Trophoblast cell (in vitro differentiated cells and primary cell): ENCODE measurements around the gene IL10RB.

ENCODE experiments used
- DNase-seq, 2 donors: peaks; one replicate each; pipeline ENCODE4 v3.0.0-alpha.2; 2016
- H2AFZ ChIP-seq: 2 replicates; pipeline ENCODE4 v1.6.1; 2013; ENCODE audit warnings: low read length, moderate library complexity, mild to moderate bottlenecking; ENCODE audit not compliant: insufficient read depth, poor library complexity
- H2AK5ac ChIP-seq: 2 replicates; pipeline ENCODE4 v1.6.1; 2013; ENCODE audit warnings: mild to moderate bottlenecking, low read length
- H2BK120ac ChIP-seq: 2 replicates; pipeline ENCODE4 v1.6.1; 2013; ENCODE audit warnings: low read length, mild to moderate bottlenecking, moderate library complexity; ENCODE audit not compliant: insufficient read depth, poor library complexity
- H2BK12ac ChIP-seq: 2 replicates; pipeline ENCODE4 v1.6.1; 2013; ENCODE audit warnings: mild to moderate bottlenecking, low read length, moderate library complexity
- H2BK5ac ChIP-seq: 2 replicates; pipeline ENCODE4 v1.6.1; 2013; ENCODE audit warnings: low read length, low read depth, moderate library complexity, mild to moderate bottlenecking; ENCODE audit not compliant: poor library complexity
- H3K14ac ChIP-seq: 2 replicates; pipeline ENCODE4 v1.6.1; 2013; ENCODE audit warnings: mild to moderate bottlenecking, low read length
- H3K18ac ChIP-seq: 2 replicates; pipeline ENCODE4 v1.6.1; 2013; ENCODE audit warnings: mild to moderate bottlenecking, low read length
- H3K23ac ChIP-seq: 2 replicates; pipeline ENCODE4 v1.6.1; 2013; ENCODE audit warnings: low read length
- H3K27ac ChIP-seq: 2 replicates; pipeline ENCODE4 v1.5.1; 2013; ENCODE audit warnings: low read depth, mild to moderate bottlenecking, inconsistent platforms, low read length, moderate library complexity
- H3K27me3 ChIP-seq: 2 replicates; pipeline ENCODE4 v1.6.1; 2013; ENCODE audit warnings: inconsistent platforms, mild to moderate bottlenecking, low read length, moderate library complexity; ENCODE audit not compliant: insufficient read depth
- H3K36me3 ChIP-seq, 2 experiments: 1 replicate in 1 of 2; 2 replicates in 1 of 2; pipeline ENCODE4 v1.6.1; 2013; ENCODE audit warnings: low read length in 2 of 2, mild to moderate bottlenecking in 2 of 2, moderate library complexity in 1 of 2; ENCODE audit not compliant: insufficient read depth in 2 of 2, control insufficient read depth in 1 of 2
- H3K4ac ChIP-seq: 2 replicates; pipeline ENCODE4 v1.6.1; 2013; ENCODE audit warnings: low read depth, mild to moderate bottlenecking, low read length, moderate library complexity
- H3K4me1 ChIP-seq, 2 experiments: 1 replicate in 1 of 2; 2 replicates in 1 of 2; pipeline ENCODE4 v1.6.1; 2013; ENCODE audit warnings: low read length in 2 of 2, mild to moderate bottlenecking in 2 of 2, moderate library complexity in 1 of 2; ENCODE audit not compliant: insufficient read depth in 2 of 2, control insufficient read depth in 1 of 2
- H3K4me2 ChIP-seq: 2 replicates; pipeline ENCODE4 v1.6.1; 2013; ENCODE audit warnings: inconsistent platforms, mild to moderate bottlenecking, low read length, moderate library complexity
- H3K4me3 ChIP-seq: 2 replicates; pipeline ENCODE4 v1.5.1; 2013; ENCODE audit warnings: mild to moderate bottlenecking, low read depth, low read length, inconsistent platforms
- H3K79me1 ChIP-seq: one replicate; pipeline ENCODE4 v1.6.1; 2013; ENCODE audit warnings: low read length
- H3K79me2 ChIP-seq: 2 replicates; pipeline ENCODE4 v1.6.1; 2013; ENCODE audit warnings: low read length, mild to moderate bottlenecking; ENCODE audit not compliant: control insufficient read depth, insufficient read depth, poor library complexity
- H3K9ac ChIP-seq: 2 replicates; pipeline ENCODE4 v1.6.1; 2013; ENCODE audit warnings: mild to moderate bottlenecking, low read length
- H3K9me3 ChIP-seq: 2 replicates; pipeline ENCODE4 v1.6.1; 2013; ENCODE audit warnings: low read depth, mild to moderate bottlenecking, control low read depth, inconsistent platforms, low read length; ENCODE audit not compliant: insufficient read depth
- H4K12ac ChIP-seq: 2 replicates; pipeline ENCODE4 v1.6.1; 2013; ENCODE audit warnings: low read depth, mild to moderate bottlenecking, low read length, moderate library complexity
- H4K8ac ChIP-seq: 2 replicates; pipeline ENCODE4 v1.6.1; 2013; ENCODE audit warnings: low read depth, mild to moderate bottlenecking, low read length, moderate library complexity
- H4K91ac ChIP-seq: one replicate; pipeline ENCODE4 v1.6.1; 2013; ENCODE audit warnings: low read depth, mild to moderate bottlenecking, low read length, moderate library complexity
- WGBS: extraction: QIAGEN DNeasy Blood & Tissue Kit; methylation state at CpG from one replicate; pipeline ENCODE4 v1.1.7; 2013; ENCODE audit warnings: missing lambda C conversion rate; ENCODE audit not compliant: insufficient read length, insufficient coverage; ENCODE audit errors: extremely low coverage; 5-methylcytosine and 5-hydroxymethylcytosine counted together

IL10RB gene

GRCh38 chr21:33236013-33236686 lies 30.0 kb upstream of the IL10RB start:
- no peaks in the 10 kb centered on the region for H3K79me1 ChIP-seq
- no peak overlapping the region for H3K27ac ChIP-seq
- H4K12ac ChIP-seq = no peak overlapping the region
- no peak for DNase-seq
- no peaks in the 10 kb centered on the region for H3K79me2 ChIP-seq
- H4K91ac ChIP-seq = no peak overlapping the region
- no peak overlapping the region for H2BK120ac ChIP-seq
- no peak overlapping the region for H3K4ac ChIP-seq
- WGBS = no CpG with 5 or more reads among the region's 6 CpGs
- no peak overlapping the region for H3K23ac ChIP-seq
- no peak overlapping the region for H2AFZ ChIP-seq
- H3K9me3 ChIP-seq = no peaks in the 10 kb centered on the region
- no peak overlapping the region for H3K4me2 ChIP-seq
- H2BK12ac ChIP-seq = no peak overlapping the region
- no peak overlapping the region for H3K4me3 ChIP-seq
- H3K4me1 ChIP-seq = peaks cover 8 to 9% of the 10 kb centered on the region in 2 experiments
- H3K14ac ChIP-seq = no peak overlapping the region
- no peak overlapping the region for H2BK5ac ChIP-seq
- H3K9ac ChIP-seq = no peak overlapping the region
- H3K18ac ChIP-seq = no peak overlapping the region
- H2AK5ac ChIP-seq = no peak overlapping the region
- no peaks in the 10 kb centered on the region for H3K27me3 ChIP-seq
- H3K36me3 ChIP-seq = peaks cover 0 to 4% of the 10 kb centered on the region in 2 experiments
- H4K8ac ChIP-seq = no peak overlapping the region

- Histone ChIP-seq H3K23ac (no peak overlapping the region), H3K36me3 (peaks cover 0 to 4% of the 10 kb centered on the region in 2 experiments), H3K4me1 (peaks cover 8 to 9% of the 10 kb centered on the region in 2 experiments), H3K9ac (no peak overlapping the region), H4K91ac (no peak overlapping the region), H4K8ac (no peak overlapping the region), H4K12ac (no peak overlapping the region), H2AFZ (no peak overlapping the region), H3K4me2 (no peak overlapping the region), H3K14ac (no peak overlapping the region), H3K79me2 (no peaks in the 10 kb centered on the region), H3K27me3 (no peaks in the 10 kb centered on the region), H3K4ac (no peak overlapping the region), H2AK5ac (no peak overlapping the region), H3K9me3 (no peaks in the 10 kb centered on the region), H2BK12ac (no peak overlapping the region), H2BK120ac (no peak overlapping the region), H3K18ac (no peak overlapping the region), H3K4me3 (no peak overlapping the region), H2BK5ac (no peak overlapping the region), H3K79me1 (no peaks in the 10 kb centered on the region), H3K27ac (no peak overlapping the region)
- WGBS = no CpG with 5 or more reads among the region's 2 CpGs
- no peak for DNase-seq
These were observed 29.4 kb upstream of the IL10RB start for GRCh38 chr21:33236766-33237165.

GRCh38 chr21:33237486-33237885 lies 28.7 kb upstream of the IL10RB start:
- H3K79me1 ChIP-seq = no peaks in the 10 kb centered on the region
- no peak overlapping the region for H2BK5ac ChIP-seq
- no peak overlapping the region for H3K4me2 ChIP-seq
- H3K9ac ChIP-seq = no peak overlapping the region
- no peak overlapping the region for H3K27ac ChIP-seq
- H3K4ac ChIP-seq = no peak overlapping the region
- no peak overlapping the region for H3K23ac ChIP-seq
- no peak overlapping the region for H2AFZ ChIP-seq
- H3K4me3 ChIP-seq = no peak overlapping the region
- no peak overlapping the region for H2BK12ac ChIP-seq
- H4K8ac ChIP-seq = no peak overlapping the region
- peaks cover 0 to 4% of the 10 kb centered on the region in 2 experiments for H3K36me3 ChIP-seq
- peaks cover 8 to 9% of the 10 kb centered on the region in 2 experiments for H3K4me1 ChIP-seq
- H3K18ac ChIP-seq = no peak overlapping the region
- no peaks in the 10 kb centered on the region for H3K27me3 ChIP-seq
- no peak overlapping the region for H2AK5ac ChIP-seq
- no peak overlapping the region for H3K14ac ChIP-seq
- H4K91ac ChIP-seq = no peak overlapping the region
- H4K12ac ChIP-seq = no peak overlapping the region
- WGBS = no CpG with 5 or more reads among the region's 3 CpGs
- no peaks in the 10 kb centered on the region for H3K9me3 ChIP-seq
- H2BK120ac ChIP-seq = no peak overlapping the region
- no peaks in the 10 kb centered on the region for H3K79me2 ChIP-seq
- peak in 1 of 2 donors; percentile 29 for DNase-seq

GRCh38 chr21:33238146-33238545 lies 28.0 kb upstream of the IL10RB start:
- Histone ChIP-seq H3K9ac (no peak overlapping the region), H3K4me3 (no peak overlapping the region), H2AK5ac (no peak overlapping the region), H2BK12ac (no peak overlapping the region), H3K9me3 (no peaks in the 10 kb centered on the region), H3K4me2 (no peak overlapping the region), H3K23ac (no peak overlapping the region), H2BK5ac (no peak overlapping the region), H3K79me2 (no peaks in the 10 kb centered on the region), H2AFZ (no peak overlapping the region), H3K36me3 (peaks cover 0 to 4% of the 10 kb centered on the region in 2 experiments), H3K79me1 (no peaks in the 10 kb centered on the region), H3K18ac (peak overlapping the region; percentile 25), H3K27me3 (no peaks in the 10 kb centered on the region), H3K4me1 (peaks cover 8 to 9% of the 10 kb centered on the region in 2 experiments), H3K14ac (no peak overlapping the region), H4K12ac (no peak overlapping the region), H2BK120ac (no peak overlapping the region), H4K8ac (no peak overlapping the region), H4K91ac (no peak overlapping the region), H3K4ac (no peak overlapping the region), H3K27ac (no peak overlapping the region)
- DNase-seq = no peak
- no CpG with 5 or more reads among the region's 4 CpGs for WGBS
